HepG2 (cell line): ENCODE data around the gene PFN2. TPM values are rescaled to one million over a fixed set of nuclear protein-coding genes. Genes with fewer than 3 reads are reported as not detected.

Experiments
- ATAC-seq: fragments of 200-7000 bp; cut with Tn5 transposase; 3 replicates; pipeline ENCODE4 v1.9.1; 2020; ENCODE audit warnings: mild to moderate bottlenecking, moderate library complexity
- BruUV-seq: library from RNA; stranded (reverse); fragments of 400-500 nt; replicated peaks from 2 replicates; lab custom pipeline; 2021; lab: Mats Ljungman, UMichigan
- CTCF ChIA-PET: fragments of 300-600 bp; formaldehyde crosslinking; extraction: SDS; loops from one replicate; lab custom pipeline; 2021; ENCODE audit warnings: low total read pairs, inconsistent platforms, low intra/inter-chr PET ratio; lab: Yijun Ruan, JAX
- POLR2A ChIA-PET: fragments of 350-600 bp; sonication (Branson Sonifier 250); formaldehyde crosslinking; loops from one replicate; lab custom pipeline; 2020; ENCODE audit warnings: antibody characterized with exemption, inconsistent platforms; lab: Yijun Ruan, JAX
- DNase-seq: peaks from one replicate; pipeline ENCODE4 v3.0.0-alpha.2; 2015; ENCODE audit warnings: low spot score
- FAIRE-seq: peaks from 3 replicates; lab custom pipeline; 2011; peaks lifted over from hg19 to GRCh38; lab: Jason Lieb, UNC
- H2AFZ ChIP-seq: one replicate; pipeline ENCODE4 v1.6.1; 2011; ENCODE audit warnings: low read length, inconsistent platforms
- H3K27ac ChIP-seq: fragments of 300-600 bp; 3 replicates; pipeline ENCODE4 v1.8.0; 2011; ENCODE audit warnings: mixed run types, mild to moderate bottlenecking, mixed read lengths, low read length, inconsistent platforms; ENCODE audit not compliant: insufficient read depth; ENCODE audit errors: extremely low read length
- H3K27me3 ChIP-seq, 2 experiments: fragments of 200-600 bp in 1 of 2; 2 replicates in 1 of 2; 3 replicates in 1 of 2; pipeline versions ENCODE4 v1.6.0 to v1.8.0; 2011; ENCODE audit warnings: low read length in 2 of 2, mild to moderate bottlenecking in 2 of 2, moderate library complexity in 2 of 2, inconsistent platforms in 1 of 2; ENCODE audit not compliant: insufficient read depth in 2 of 2, control insufficient read depth in 1 of 2
- H3K36me3 ChIP-seq, 2 experiments: fragments of 200-600 bp in 1 of 2; replicated peaks in 1 of 2; 2 replicates in 1 of 2; 3 replicates in 1 of 2; pipeline versions ENCODE4 v1.5.1 to v1.8.0; 2011; ENCODE audit warnings: low read length in 2 of 2, inconsistent platforms in 1 of 2; ENCODE audit not compliant: insufficient read depth in 2 of 2, control insufficient read depth in 1 of 2
- H3K4me1 ChIP-seq: 2 replicates; pipeline ENCODE4 v1.5.1; 2012; ENCODE audit warnings: low read length, inconsistent platforms; ENCODE audit not compliant: insufficient read depth
- H3K4me2 ChIP-seq: 2 replicates; pipeline ENCODE4 v1.6.0; 2011; ENCODE audit warnings: low read depth, low read length, inconsistent platforms
- H3K4me3 ChIP-seq, 3 experiments: fragments of 200-600 bp in 1 of 3; sonication (generic), shearing (Covaris generic) in 1 of 3; replicated peaks in 1 of 3; 2 replicates each; pipeline ENCODE4 v1.5.1; 2011 to 2016; ENCODE audit warnings: low read length in 3 of 3, inconsistent platforms in 2 of 3, low read depth in 2 of 3, mild to moderate bottlenecking in 2 of 3, control low read depth in 1 of 3, mixed read lengths in 1 of 3; ENCODE audit not compliant: insufficient read depth in 1 of 3
- H3K79me2 ChIP-seq: one replicate; pipeline ENCODE4 v1.6.1; 2011; ENCODE audit warnings: low read length, inconsistent platforms; ENCODE audit not compliant: insufficient read depth
- H3K9ac ChIP-seq: 2 replicates; pipeline ENCODE4 v1.6.0; 2011; ENCODE audit warnings: mild to moderate bottlenecking, low read depth, low read length, inconsistent platforms; ENCODE audit not compliant: insufficient read depth
- H3K9me3 ChIP-seq: 2 replicates; pipeline ENCODE4 v1.5.1; 2012; ENCODE audit warnings: mild to moderate bottlenecking, low read length
- H4K20me1 ChIP-seq: 2 replicates; pipeline ENCODE4 v1.6.0; 2011; ENCODE audit warnings: inconsistent platforms, mild to moderate bottlenecking, low read length, moderate library complexity; ENCODE audit not compliant: insufficient read depth
- BRCA1 ChIP-seq: sonication (generic); formaldehyde crosslinking; IDR thresholded peaks from 2 replicates; pipeline ENCODE4 v1.4.0; 2020; ENCODE audit warnings: missing genetic modification reagents
- DNMT1 ChIP-seq: sonication (generic); formaldehyde crosslinking; IDR thresholded peaks from 2 replicates; pipeline ENCODE4 v1.5.1; 2020; ENCODE audit warnings: mild to moderate bottlenecking, missing genetic modification reagents
- MTF1 ChIP-seq: sonication (generic); formaldehyde crosslinking; IDR thresholded peaks from 2 replicates; pipeline ENCODE4 v1.5.0; 2020; ENCODE audit warnings: missing genetic modification reagents
- RNF2 ChIP-seq: fragments of 450-650 bp; conservative IDR thresholded peaks from 2 replicates; pipeline ENCODE4 v1.6.1; 2016; ENCODE audit warnings: low read depth
- ZNF12 ChIP-seq: sonication (generic); formaldehyde crosslinking; IDR thresholded peaks from 2 replicates; pipeline ENCODE4 v1.5.0; 2020; ENCODE audit warnings: missing genetic modification reagents
- ZNF441 ChIP-seq: sonication (generic); formaldehyde crosslinking; IDR thresholded peaks from 2 replicates; pipeline ENCODE4 v1.7.0; 2021; ENCODE audit warnings: missing genetic modification reagents, borderline replicate concordance
- ZNF746 ChIP-seq: sonication (generic); formaldehyde crosslinking; IDR thresholded peaks from 2 replicates; pipeline ENCODE4 v1.8.0; 2022; ENCODE audit warnings: mild to moderate bottlenecking, missing genetic modification reagents
- WGBS: methylation state at CpG from one replicate; pipeline ENCODE4 v1.1.6; 2017; ENCODE audit warnings: low lambda C conversion rate; 5-methylcytosine and 5-hydroxymethylcytosine counted together
- in situ Hi-C: cut with HindIII; loops from 2 replicates; pipeline ENCODE4 v1.10.0; 2017; ENCODE audit warnings: low pct_unique_long_range_greater_than_20kb; ENCODE audit not compliant: extremely low pct_ligation_motif_present
- intact Hi-C: fragments of 100-400 bp; cut with micrococcal nuclease; formaldehyde crosslinking; loops from one replicate; pipeline ENCODE4 v1.10.0; 2022; ENCODE audit not compliant: unreplicated experiment
- polyA plus RNA-seq, 8 experiments: library from polyadenylated mRNA; depleted of rRNA in 3 of 8; stranded (reverse) in 7 of 8; unstranded in 1 of 8; fragments of >200 nt; fragmentation: Illumina TruSeq in 4 of 8; extraction: Trizol in 4 of 8; gene quantifications; 2 replicates each; pipeline versions ENCODE4 v1.2.1 to v1.2.3, GENCODE V29; 2011 to 2016; ENCODE audit warnings: low read depth in 4 of 8, missing spikeins in 1 of 8, mixed read lengths in 1 of 8; ENCODE audit not compliant: insufficient read depth in 1 of 8
- total RNA-seq, 5 experiments: library from RNA; depleted of rRNA; stranded (reverse); fragments of >200 nt; fragmentation: Illumina TruSeq; extraction: Trizol; gene quantifications; 2 replicates each; pipeline ENCODE4 v1.2.3, GENCODE V29; 2016; ENCODE audit warnings: low read depth in 1 of 5
- TF ChIP-seq, protein P1 (sequence below): sonication (generic); formaldehyde crosslinking; IDR thresholded peaks from 2 replicates; pipeline ENCODE4 v1.4.0; 2020; ENCODE audit warnings: missing genetic modification reagents
- TF ChIP-seq, protein P2 (sequence below): sonication (generic); formaldehyde crosslinking; conservative IDR thresholded peaks from 2 replicates; pipeline ENCODE4 v1.8.0; 2022; ENCODE audit warnings: missing genetic modification reagents

Gene PFN2
- total and polyA plus RNA-seq, 2 of the 13 experiments (the other 11 are each of a cell fraction or from before 2014, with no cell fraction given) = 57.3 to 150 TPM

DNA sequence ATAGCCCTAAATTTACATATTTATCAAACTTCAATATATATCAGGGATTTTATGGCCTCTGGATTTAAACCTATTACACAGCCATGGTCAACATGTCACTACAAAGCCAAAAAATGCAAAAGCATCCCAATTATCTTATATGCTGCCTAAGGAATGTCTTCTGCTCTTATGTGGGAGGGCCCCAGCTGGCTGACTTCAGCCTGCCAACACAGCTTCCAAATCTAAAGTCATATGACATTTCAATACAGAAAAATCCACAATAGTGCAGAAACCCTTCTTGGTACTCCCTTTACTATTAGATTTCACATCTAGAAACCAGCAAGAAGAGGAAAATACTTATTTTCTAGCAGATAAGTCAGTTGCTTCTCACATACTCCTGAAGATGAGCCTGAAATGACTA, 6.4 kb downstream of the PFN2 start (continued):
- no peak for TF ChIP-seq ZNF746
- no peak for TF ChIP-seq ZNF12 (CRISPR knock-in tag)
- no peak for TF ChIP-seq DNMT1 (CRISPR knock-in tag)
- TF ChIP-seq, protein P1, sequence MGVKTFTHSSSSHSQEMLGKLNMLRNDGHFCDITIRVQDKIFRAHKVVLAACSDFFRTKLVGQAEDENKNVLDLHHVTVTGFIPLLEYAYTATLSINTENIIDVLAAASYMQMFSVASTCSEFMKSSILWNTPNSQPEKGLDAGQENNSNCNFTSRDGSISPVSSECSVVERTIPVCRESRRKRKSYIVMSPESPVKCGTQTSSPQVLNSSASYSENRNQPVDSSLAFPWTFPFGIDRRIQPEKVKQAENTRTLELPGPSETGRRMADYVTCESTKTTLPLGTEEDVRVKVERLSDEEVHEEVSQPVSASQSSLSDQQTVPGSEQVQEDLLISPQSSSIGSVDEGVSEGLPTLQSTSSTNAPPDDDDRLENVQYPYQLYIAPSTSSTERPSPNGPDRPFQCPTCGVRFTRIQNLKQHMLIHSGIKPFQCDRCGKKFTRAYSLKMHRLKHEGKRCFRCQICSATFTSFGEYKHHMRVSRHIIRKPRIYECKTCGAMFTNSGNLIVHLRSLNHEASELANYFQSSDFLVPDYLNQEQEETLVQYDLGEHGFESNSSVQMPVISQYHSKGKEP (CRISPR knock-in tag) = no peak

DNA sequence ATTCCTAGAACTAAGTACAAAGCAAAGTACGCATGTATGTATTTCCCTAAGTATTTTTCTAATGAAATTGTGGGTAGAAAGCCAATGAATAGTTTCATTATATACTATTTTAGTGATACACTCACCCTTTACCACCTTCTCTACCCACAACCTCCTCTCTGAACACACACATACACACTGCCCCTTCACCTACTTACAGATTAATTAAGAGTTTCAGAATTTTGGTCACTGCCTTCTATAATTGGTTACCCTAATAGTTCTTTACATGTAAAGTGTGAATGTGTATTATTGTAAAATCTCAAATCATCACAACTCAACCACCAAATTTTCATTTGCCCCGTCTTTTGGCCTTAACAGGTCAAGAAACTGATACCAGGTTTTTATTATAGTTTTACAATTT, 7.2 kb downstream of the PFN2 start:
- POLR2A ChIA-PET = no interaction called here
- CTCF ChIA-PET = no interaction called here
- H3K79me2 ChIP-seq = peaks cover 45% of the 10 kb centered on the region
- no peak overlapping the region for H2AFZ ChIP-seq
- no peaks in the 10 kb centered on the region for H3K9me3 ChIP-seq
- DNase-seq (no peak), FAIRE-seq (no peak), ATAC-seq (no peak)
- H3K27ac ChIP-seq = no peak overlapping the region
- H3K36me3 ChIP-seq = peaks cover 5 to 37% of the 10 kb centered on the region in 2 experiments; a peak in 4 of 5 replicates
- peaks cover 32% of the 10 kb centered on the region for H3K4me1 ChIP-seq
- no peak overlapping the region for H3K9ac ChIP-seq
- BruUV-seq = no TSS peak
- intact Hi-C loops = no loop called here
- H3K27me3 ChIP-seq = no peaks in the 10 kb centered on the region
- TF ChIP-seq BRCA1 (CRISPR knock-in tag) (no peak), RNF2 (no peak), ZNF441 (no peak), MTF1 (CRISPR knock-in tag) (no peak)
- TF ChIP-seq, protein P2, sequence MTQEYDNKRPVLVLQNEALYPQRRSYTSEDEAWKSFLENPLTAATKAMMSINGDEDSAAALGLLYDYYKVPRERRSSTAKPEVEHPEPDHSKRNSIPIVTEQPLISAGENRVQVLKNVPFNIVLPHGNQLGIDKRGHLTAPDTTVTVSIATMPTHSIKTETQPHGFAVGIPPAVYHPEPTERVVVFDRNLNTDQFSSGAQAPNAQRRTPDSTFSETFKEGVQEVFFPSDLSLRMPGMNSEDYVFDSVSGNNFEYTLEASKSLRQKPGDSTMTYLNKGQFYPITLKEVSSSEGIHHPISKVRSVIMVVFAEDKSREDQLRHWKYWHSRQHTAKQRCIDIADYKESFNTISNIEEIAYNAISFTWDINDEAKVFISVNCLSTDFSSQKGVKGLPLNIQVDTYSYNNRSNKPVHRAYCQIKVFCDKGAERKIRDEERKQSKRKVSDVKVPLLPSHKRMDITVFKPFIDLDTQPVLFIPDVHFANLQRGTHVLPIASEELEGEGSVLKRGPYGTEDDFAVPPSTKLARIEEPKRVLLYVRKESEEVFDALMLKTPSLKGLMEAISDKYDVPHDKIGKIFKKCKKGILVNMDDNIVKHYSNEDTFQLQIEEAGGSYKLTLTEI = no peak
- H4K20me1 ChIP-seq = peaks cover 18% of the 10 kb centered on the region
- WGBS = 93% methylated on average over 2 of the region's 2 CpGs
- H3K4me3 ChIP-seq = no peak overlapping the region
- in situ Hi-C loops = loop anchor here (10.0 kb wide), 1 partner anchor 221 kb away; no protein-coding TSS in a partner anchor
- no peak overlapping the region for H3K4me2 ChIP-seq
